CD1c-positive myeloid dendritic cell (primary cell): ENCODE data around the gene CSHL1.

Experiments used
- DNase-seq: peaks from one replicate; pipeline ENCODE4 v3.0.0-alpha.2; 2016; ENCODE audit errors: extremely low spot score

The CSHL1 gene

DNA sequence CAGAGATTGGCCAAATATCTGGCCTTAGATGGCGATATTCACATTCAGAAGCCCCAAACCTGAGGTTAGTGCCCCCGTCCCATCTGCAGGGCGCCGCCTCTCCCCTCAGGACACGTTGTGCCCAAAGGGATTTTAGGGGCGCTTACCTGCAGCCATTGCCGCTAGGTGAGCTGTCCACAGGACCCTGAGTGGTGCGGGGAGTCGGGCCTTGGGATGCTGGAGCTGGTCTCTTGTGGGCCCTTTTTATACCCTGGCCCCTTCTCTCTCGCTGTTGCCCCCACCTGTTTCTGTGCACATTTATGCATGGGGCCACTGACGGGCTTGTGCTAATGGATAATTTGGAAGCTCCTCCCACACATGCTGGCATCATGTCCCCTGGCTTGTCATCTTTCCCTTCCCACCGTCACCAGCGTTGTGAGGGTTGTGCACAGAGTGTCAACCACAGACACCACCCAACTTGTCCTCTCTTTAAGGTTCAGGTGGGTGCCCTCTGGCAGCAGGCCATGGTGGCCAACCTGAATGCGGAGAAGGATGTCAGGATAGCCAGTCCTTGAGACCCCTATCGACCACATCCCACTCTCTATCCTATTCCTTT lies at the start of gene CSHL1:
TSS of gene CSHL1 (minus strand) at position 218 of the 595 bp plus-strand sequence. CDS start at position 156, 62 bp downstream.
- no peak for DNase-seq

DNA sequence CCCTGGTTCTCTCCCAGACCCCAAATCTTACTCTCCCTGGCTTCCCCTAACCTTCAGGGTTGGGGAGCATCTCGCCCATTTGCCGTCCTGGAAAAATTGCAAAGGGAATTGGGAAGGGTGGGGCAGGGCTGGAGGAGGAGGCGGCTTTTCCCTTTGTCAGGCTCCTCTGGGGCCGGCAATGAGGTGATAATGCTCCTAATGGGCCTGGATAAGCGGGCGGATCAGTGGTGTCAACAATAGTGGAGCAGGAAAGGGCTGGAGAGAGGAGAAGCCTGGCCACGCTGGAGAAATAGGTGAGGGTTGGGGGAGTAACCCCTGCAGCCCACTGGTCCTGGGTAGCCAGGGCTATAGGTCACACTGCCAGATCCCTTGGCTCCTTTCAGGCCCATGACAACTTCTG lies 49.4 kb upstream of the CSHL1 start:
- DNase-seq = no peak

DNA sequence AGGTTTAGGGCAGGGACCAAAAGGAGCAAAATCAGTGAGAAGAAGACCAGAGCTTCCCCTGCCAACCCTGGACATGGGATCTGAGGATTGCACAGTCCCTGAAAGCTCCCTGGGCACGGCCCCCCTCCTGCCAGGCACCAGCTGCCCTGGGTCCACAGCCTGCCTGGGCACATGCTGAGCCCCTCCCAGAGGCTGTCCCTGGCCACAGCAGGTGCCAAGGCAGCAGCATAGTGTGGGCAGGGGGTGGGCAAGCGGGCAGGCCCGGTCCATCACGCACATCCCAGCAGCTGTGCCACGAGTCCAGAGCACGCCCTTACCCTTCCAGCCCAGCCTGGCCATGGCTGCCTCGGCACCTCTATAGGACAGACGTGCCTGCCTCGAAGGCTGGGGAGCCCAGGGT lies 48.9 kb upstream of the CSHL1 start:
- no peak for DNase-seq

DNA sequence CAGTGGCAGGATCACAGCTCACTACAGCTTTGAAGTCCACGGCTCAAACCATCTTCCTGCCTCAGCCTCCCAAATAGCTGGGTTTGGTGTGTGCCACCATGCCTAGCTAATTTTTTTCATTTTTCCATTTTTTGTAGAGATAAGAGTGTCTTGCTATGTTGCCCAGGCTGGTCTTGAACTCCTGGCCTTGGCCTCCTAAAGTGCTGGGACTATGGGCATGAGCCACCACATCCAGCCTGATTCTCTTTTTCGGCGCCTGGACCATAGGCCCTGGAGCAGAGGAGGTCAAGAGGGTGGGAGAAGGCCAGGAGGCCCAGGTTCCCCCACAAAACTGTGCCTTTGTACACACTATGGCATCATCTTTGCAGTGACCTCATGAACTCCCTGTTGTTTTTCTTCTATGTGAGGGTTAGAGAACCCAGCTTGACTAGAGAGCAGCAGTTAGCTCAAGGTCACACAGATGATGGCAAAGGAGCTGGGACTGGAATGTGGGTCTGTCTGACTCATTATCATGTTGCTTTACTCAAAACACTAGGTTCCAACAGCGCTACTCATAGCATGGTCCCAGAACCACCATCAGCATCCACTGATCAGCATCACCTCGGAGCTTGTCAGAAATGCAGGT lies 45.4 kb upstream of the CSHL1 start:
- no peak for DNase-seq

DNA sequence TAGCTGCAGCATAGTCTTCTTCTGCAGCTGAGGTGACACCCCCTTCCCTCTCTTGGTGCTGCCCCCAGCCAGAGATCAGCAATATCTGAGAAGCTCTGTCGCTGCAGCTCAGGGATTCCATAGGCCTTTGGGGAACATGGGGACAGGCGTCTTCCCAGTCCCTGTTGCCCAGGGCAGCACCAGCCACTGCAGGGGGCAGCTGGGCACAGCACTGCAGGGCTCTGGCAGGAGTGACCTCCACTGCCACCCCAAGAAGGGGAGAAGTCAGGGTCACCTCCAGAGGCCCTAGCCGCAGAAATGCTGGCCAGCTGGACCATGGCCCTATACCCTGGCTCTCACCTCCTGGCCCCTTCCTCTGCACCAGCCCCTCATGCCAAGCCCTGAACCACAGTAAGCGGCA lies 44.7 kb upstream of the CSHL1 start:
- DNase-seq = no peak

DNA sequence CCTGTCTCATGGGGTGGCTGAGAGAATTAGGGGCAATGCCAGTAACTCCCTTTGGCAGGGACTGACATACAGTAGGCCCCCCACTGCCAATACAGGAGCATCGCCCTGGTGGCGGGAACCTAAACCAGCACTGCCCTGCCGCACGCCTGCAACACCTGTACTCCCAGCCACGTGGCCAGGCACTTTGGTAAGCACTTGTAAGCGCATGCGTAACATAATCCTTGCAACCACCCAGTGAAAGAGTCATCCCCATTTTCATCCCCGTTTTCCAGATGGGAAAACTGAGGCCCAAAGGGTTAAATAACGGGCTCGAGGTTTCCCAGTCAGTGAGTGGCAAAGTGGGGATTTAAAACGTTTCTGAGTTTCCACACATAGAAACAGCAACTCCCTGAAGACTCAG lies 44.2 kb upstream of the CSHL1 start:
- DNase-seq = no peak

DNA sequence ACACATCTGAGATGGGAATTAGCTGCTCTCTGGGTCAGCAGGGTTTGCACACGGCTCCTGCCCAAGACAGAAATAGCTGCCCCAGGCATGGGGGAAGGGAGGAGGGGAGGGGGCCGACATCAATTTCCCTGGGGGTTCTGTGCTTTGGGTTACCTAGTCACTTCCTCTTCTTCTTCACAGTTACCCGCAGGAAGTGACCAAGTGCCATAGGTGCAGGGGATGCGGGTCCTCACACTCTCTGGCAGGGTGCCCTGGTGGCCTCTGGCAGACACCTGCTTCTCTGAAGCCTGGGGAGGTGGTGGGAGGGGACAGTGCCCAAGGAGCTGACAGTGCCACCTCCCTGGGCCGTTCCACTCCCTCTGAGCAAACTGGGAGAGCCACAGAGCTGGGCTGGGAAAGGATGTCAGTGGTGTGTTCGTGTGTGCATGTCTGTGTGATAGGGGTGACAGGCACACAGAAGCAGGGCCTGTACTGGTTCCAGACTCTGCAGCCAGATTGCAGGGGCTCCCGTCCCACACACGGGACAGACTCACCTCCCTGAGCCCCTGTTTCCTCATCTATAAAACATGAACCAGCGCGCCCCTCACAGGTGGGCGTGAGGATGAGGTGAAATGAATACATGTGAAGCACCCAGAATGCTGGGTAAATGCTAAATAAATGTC lies 43.5 kb upstream of the CSHL1 start:
- no peak for DNase-seq

DNA sequence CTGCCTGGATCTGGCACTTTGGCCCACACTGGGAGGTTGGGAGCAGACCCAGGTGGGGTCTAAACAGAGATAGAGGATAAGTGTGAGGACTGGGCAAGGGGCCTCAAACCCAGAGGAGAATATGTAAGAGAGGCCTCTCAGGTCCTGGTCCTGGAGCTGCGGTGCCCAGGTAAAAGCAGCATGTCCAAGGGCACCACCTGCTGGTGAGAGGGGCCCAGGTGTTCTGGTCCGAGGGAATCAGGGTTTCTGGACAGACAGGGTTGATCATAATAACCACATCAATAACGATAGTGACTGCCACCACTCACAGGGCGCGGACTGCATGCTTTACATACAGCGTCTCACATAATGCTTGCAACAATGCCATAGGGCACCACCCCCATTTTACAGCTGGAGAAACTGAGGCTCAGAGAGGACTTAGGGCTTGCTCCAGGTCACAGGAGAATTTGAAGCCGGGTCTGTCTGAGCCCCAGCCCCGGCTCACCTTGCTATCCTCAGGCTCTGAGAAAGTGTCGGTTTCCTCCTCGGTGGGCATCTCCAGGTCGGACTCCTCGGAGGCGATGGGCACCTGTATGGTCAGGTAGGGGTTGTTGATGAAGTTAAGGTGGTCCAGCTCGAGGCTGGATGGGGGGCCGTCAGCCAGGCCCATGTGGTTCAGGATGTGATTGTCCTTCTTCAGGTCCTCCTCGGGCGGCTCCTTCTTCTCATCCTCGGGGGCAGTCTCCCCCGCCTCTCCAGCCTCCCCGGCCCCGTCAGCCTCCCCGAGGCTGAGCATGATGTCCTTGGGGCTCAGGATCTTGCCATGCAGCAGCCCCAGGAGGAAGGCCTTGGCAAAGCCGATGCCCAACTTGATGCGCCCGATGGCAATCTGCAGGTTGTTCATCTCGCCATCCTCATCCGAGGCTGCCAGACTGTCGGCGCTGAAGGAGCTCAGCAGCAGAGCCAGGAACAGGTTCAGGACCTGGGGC lies 40.2 kb upstream of the CSHL1 start:
- DNase-seq = no peak

DNA sequence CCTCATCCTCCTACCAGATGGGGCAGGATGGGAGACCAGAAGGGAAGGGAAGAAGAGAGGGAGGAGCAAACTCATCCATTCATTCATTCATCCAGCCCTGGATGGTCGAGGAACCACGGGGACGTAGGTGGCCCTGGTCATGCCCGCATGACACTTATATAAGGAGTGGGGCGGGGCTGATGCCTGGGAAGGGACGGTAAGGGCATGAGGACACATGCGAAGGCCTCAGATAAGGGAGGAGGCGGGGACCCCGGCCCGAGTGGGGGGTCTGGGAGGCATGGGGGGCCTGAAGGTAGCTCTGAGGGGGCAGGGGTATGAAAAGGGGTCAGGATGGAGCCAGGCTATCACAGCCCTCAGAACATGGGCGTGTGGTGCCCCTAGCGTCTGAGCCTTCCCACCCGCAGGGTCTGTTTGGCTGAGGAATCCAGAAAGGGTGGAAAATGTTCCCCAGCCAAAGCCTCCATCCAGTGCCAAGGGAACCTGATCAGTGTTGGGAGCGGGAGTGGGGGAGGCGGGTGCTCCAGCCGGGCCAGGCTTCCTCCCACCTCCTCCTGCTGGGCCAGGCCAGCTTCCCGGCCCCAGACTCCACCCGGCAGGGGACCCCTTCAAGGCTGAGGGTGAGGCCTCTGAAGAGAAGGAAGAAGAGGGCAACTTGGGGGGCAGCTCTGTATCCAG lies 38.7 kb upstream of the CSHL1 start:
- DNase-seq = no peak

DNA sequence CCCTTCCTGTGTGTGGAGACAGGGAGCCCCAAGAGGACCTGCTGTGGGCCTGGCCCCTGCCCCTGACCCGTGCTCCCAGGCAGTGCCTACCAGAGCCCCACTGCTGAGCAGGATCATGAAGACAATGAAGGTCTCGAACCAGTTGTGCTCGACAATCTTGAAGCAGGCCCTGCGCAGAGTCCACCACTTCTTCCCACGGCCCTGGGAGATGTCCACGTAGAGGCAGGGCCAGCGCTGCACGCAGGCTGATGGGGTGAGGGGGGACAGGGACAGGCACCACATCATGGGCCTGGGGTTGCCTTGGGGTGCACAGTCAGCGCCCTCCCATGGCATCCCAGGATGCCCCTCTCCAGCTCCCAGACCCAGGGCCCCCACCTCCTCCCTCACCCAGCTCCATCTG lies 37.5 kb upstream of the CSHL1 start:
- no peak for DNase-seq

DNA sequence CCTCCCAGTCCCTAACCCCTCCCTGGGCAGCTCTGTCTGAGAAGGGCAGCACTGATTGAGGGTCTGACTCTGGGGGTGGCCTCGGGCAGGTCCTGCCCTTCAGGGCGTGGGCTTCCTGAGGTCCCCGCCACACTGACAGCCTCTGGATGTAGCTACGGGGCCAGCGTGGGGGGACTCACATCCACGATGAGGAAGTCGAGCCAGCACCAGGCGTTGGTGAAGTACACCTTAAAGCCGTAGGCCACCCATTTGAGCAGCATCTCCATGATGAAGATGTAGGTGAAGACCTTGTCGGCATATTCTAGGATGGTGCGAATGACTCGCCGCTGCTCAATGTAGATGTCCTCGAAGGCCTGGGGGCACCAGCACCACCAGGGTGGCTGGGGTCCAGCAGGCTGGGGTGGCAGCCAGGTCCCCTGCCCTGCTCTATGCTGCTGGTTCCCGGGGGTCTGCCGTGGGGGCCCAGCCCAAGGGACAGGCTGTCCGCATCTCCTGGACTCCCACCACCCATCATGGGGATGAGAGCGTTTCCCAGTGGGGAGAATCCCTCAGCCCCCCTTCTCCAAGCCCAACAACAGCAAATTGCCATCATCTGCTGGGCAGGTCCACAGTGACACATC lies 36.8 kb upstream of the CSHL1 start:
- no peak for DNase-seq

DNA sequence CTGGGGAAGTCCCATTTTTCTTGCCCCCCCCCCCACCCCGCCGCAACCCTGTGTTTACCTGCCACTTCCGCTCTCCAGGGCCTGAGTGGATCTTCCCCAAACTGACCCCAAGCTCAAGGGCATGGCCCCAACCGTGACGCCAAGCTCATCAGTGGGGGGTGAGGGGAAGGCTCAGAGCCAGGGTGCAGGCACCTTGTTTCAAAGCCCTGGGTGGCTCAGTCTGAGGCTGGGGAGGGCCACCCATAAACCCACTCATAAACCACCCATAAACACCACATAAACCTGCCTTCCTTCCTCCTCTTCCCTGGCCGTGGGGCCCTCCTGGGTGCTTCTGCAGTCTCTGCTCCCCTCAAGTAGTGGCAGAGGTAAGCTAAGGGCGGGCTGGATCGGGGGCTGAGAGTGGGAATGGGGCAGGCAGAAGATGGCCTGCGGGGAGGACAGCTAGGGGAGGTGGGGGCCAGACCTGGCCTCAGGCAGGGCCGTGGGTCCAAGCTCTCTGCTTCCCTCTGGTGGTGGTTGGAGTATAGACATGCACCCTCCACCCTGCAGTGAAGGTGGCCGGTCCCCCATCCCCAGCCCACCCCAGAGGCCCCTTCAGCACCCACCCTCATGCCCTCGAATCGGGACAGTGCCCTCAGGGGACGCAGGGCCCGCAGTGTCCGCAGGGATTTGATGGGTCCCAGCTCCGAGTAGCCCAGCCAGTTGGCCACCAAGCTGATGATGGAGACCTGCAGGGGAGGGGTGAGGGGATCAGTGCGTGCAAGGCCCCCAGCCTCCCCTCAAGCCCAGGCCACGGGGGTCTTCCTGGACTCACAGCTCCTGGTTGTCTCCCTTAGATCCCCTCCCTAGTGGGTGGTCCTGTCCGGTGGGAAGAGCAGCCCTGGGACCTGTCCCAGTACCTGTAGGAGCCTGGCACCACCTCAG lies 35.6 kb upstream of the CSHL1 start:
- DNase-seq = peak; percentile 68

DNA sequence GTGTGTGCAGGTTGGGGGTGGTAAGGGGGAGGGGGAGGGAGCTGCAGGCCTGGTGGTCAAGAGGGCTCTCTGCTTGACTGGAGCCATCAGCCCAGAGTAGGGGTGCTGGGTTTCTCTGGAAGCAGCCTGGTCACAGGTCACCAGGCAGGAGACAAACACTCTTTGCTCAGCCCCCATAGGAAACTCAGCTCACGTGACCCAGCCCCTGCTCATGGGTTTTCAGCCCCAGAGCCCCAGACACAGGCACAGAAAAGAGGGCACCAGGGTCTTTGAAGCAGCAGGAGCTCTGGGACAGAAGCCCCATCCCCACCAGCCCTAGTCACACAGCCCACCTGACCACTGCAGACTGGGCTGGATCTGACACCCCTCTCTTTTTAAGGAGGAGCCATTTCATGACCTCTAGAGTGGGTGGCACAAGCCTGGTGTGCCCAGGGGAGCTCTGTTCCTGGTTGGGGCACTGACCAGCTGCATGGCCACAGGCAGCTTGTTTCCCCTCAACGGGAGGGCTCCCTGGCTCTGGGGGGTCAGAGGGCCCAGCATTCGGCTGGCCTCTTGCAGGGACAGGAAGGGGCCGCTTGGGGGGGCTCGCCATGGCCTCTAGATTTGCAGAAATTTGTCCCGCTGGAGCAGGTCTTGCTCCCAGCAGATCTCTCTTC lies 34.9 kb upstream of the CSHL1 start:
- no peak for DNase-seq

DNA sequence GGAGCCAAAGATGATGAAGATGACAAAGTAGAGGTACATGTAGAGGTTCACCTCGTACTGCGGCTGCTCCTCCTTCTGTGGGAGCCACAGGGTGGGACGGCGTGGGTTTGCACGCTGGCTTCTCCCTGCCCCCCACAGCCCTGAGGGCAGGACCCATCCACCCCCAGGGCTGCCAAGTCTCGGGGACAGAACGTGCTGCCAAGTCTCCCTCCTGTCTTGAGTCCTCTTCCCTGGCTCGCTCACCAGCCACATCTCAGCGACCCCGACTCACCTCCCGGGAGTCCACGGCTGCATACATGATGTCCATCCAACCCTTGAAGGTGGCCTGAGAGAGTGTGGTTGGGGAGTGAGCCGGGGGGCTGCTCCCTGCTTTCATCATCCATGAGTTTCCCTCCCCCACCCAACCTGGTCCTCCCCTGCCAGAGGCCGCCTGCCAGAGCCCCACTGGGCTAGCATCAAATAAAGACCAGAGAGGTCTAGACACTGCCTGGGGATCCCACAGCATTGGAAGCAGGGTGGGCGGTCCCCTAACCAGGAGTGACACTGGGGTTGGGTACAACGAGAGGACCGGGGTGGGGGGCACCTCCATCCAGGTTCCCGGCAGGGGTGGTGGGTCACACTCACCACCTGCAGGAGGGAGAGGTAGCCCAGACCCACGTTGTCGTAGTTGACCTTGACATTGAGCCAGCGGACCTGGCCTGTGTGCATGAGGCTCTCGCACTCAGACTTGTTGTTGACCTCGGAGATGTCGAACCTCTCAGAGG lies 33.9 kb upstream of the CSHL1 start:
- DNase-seq = no peak

DNA sequence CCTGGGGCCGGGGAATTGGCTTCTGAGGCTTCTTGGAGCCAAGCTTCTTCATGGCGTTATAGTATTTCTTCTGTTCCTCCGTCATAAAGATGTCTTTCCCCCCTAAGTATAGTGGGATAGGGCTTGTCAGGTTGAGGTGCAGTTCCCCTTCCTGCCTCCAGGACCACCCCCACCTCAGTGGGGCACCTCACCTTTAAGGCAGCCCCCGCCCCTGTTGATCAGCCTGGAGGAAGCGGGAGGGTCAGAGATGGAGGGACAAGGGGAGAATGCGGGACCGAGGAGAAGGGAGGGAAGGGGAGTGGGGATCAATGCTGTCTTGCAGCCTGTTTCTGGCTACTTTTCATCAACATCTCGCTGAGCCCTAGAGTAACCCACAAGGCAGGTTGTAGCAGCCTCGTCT lies 32.7 kb upstream of the CSHL1 start:
- DNase-seq = no peak

DNA sequence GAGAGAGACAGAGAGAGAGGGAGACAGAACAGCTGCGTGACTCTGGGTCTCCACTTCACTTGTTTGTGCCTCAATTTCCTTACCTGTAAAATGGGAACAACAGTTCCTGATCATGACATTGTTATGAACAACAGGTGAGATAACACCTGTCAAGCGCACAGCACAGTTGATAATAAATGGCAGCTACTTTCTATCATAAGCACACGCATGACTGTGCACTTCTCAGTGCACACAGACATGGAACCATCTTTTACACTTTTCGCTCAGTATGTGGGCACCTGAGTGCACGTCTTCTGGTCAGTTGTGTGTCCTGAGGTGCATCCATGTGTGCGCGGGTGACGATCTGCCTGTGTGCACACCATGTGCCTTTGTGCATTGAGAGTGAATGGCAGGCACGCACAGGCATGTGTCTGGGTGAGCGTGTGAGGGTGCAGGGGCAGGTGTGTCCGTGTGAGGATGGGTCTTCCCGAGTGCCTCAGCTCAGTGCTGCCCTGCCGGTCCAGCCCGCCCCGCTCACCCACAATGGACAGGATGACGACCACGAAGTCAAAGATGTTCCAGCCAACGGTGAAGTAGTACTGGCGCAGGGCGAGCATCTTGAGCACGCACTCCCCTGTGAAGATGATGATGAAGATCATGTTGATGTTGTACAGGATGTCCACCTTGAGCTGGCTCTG lies 31.4 kb upstream of the CSHL1 start:
- DNase-seq = no peak

DNA sequence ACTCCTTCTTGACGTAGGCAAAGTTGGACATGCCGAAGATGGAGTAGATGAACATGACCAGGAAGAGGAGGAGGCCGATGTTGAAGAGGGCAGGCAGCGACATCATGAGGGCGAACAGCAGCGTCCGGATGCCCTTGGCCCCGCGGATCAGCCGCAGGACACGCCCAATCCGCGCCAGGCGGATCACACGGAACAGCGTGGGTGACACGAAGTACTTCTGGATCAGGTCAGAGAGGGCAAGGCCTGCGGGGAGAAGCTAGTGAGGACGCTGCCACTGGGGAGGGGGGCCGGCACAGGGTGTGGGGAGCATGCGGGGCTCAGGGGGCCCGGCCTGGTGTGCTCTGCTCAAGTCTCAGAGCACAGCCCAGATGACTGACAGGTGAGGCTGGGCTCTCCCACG lies 30.7 kb upstream of the CSHL1 start:
- DNase-seq = no peak

DNA sequence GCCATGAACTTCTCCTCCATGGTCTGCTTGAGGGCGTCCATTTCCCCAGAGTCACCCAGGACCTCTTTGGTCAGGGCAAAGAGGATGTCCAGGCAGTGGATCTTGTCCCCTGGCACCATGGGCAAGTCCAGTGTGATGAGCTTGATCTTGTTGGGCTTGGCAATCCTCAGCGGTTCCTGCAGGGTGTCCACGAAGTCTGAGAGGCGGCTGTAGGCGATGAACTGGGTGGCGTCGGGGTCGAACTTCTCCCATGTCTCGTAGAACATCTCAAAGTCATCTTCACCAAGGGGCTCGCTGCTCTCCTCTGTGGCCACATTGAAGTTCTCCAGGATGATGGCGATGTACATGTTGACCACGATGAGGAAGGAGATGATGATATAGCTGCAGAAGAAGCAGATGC lies 30.1 kb upstream of the CSHL1 start:
- no peak for DNase-seq
